GM19463 (cell line): ENCODE results near the gene NFE2L1.
"Not testable (repeated sequence)": the region's sequence is repeated elsewhere in the genome, so short reads cannot be mapped to it uniquely, and the experiment has no call there.

Experiments
- ATAC-seq: cut with Tn5 transposase; IDR thresholded peaks from one replicate; pipeline ENCODE4 v1.9.1; 2021; ENCODE audit warnings: mild to moderate bottlenecking, moderate library complexity; ENCODE audit not compliant: unreplicated experiment

NFE2L1 gene

DNA sequence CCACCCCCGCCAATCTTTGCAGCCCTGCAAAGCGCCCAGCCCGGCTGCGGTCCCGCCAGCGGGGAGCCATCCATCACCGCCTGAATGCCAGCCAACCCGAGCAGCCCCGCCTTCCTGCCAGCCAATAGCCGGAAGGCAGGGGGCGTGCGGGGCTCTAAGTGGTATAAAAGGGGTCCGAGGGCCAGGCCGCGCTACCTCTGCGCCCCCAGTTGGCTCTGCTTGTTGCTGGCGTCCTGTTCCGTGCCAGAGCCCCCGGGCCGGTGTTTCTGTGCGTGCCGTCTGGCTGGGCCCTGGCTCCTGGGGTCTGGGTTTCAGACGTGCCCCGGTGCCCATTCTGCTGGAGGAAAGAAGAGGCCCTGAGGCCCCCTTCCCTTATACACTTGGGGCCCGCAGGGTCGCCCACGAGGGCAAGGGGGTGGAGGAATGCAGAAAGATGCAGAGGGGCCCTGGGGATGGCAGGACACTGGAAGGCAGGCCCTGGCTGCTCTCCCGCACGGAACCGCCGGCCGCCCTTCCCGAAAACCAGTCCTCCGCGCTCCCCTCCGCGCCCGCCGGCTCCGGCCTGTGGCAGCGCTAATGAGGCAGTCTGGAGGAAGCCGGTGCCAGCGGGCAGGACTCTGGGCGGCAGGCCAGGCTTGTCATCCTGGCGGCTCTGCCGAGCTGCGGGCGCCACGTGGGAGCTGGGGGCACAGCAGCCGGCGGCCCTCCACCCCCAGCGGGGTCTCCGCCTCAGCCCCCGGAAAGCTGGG, 24.6 kb upstream of the NFE2L1 start:
- ATAC-seq, result no peak

GRCh38 chr17:48024149-48025039, 23.8 kb upstream of the NFE2L1 start:
- ATAC-seq, result no peak

DNA sequence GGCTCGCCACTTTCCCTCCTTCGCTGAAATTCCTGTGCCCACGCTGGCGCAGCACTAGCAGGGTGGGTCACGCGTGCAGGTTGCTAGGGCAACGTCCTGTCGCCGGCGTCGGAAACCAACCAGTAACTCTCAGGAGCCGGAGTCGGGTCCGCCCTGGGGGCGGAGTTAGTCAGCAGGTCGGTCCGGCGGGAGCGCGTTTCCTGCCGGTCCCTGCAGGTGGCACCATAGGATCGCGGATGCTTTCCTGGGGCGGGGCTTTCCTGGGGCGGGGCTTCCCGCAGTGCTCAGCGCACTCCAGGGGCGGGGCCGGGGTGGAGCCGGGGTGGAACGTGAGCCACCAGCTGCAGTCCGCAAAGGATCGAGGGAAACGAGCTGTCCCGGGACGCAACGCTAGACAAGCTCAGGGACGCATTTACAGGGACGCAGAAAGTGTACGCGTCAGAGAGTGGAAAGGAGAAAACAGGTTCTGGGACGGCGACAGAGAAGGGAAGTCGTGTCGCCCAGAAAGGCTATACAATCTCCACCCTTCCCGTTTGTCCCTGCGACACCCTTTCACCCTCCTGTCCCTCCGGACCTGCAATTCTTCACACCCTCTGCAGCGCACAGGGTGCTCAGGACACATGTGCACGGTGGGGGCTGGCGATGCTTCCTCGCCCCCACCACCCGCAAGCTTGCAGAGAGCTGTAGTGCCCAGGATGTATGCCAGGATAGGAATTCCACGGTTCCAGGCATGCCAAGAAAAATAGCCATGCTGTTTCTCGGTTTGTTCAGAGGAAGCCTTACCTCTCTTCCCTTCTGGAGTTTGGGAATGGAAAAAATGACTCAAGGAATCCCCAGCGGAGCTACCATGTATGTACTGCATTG, 22.9 kb upstream of the NFE2L1 start:
- ATAC-seq, result peak; percentile 82

- no peak for ATAC-seq
Observed at GRCh38 chr17:48025904-48026501, 22.2 kb upstream of the NFE2L1 start.

- ATAC-seq, result no peak
Observed at GRCh38 chr17:48026502-48027321, 21.4 kb upstream of the NFE2L1 start.

- no peak for ATAC-seq
Observed at GRCh38 chr17:48027322-48027981, 20.7 kb upstream of the NFE2L1 start.

DNA sequence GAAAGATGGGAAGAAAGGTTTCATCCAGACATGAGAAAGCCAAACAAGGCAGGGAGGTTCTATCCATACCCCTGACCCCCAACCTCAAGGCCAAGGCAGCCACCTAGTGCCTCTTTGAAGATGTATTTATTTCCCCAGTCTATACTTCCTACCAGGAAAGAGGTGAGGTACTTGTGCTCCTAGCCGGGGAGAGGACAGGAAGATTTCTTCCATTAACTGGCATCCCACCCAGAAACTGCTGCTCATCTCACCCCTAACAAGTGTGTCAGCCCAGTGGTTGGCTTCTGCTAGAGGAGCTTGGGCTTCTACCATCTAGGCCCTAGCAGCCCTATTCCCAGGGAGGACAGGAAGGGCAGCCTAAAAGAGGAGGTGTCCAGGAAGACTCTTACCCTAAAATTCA, 19.4 kb upstream of the NFE2L1 start:
- ATAC-seq, result no peak

DNA sequence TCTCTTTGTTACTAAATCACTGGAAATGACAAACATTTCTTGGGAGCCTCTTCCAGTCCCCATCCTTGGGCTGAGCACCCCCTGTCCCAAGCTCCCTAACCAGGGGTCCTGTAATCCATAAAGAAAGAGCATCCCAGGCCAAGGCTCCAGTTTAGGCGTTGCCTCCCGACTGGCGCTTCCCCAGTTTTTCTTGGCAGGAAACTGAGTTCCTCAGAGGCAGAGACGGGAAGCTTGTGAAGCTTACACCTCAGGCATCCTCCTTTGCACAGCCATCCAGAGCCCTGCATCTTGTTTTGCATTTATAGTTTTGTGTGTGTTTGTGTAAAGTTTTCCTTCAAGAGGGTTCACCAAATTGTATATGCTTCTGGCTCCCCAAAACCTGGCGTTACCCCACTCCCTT, 17.6 kb upstream of the NFE2L1 start:
- ATAC-seq, result no peak

DNA sequence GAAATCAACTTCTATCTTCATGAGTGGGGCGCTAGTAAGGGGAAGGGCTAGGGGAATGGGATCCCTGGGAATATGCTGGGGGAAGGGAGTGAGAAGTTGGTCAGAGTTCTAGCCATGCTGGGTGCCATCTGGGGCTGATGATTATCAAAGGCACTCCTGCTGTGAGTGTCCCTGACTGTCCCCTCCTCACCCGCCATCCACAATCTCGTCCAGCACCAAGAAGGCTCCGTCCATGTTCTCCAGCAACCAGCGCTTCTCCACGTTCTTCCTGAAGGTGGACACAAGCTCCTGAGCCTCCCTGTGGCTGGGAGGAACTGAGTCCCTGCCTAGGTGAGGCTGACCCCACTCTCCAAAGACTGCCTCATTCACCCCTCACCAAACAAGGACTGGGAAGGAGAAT, 16.2 kb upstream of the NFE2L1 start:
- no peak for ATAC-seq

DNA sequence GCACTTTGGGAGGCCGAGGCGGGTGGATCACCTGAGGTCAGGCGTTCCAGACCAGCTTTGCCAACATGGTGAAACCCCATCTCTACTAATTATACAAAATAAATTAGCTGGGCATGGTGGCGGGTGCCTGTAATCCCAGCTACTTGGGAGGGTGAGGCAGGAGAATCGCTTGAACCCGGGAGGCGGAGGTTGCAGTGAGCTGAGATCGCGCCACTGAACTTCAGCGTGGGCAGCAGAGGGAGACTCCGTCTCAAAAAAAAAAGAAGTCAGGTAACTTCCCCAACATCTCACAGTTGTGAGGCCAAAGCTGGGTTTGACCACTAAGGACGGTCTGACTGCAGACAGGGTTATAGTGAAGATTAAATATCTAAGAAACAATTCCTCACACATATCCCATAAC, 13.4 kb upstream of the NFE2L1 start:
- not testable (repeated sequence) for ATAC-seq

DNA sequence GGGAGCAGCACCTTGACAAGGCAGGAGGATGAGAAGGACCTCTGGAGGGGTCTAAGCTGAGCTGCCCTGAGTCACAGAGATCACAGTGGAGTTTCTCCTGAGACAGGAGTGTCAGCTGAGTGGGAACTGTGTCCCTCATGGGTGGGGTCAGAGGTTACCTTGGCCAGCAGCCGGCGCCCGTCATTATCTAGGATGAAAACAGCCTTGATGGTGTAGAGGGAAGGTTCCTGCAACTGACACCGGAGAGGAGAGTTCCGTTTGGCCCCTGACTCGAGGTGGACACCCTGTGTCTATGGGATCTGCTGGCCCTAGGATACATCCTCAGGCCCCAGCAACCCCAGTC, 11.5 kb upstream of the NFE2L1 start:
- no peak for ATAC-seq

DNA sequence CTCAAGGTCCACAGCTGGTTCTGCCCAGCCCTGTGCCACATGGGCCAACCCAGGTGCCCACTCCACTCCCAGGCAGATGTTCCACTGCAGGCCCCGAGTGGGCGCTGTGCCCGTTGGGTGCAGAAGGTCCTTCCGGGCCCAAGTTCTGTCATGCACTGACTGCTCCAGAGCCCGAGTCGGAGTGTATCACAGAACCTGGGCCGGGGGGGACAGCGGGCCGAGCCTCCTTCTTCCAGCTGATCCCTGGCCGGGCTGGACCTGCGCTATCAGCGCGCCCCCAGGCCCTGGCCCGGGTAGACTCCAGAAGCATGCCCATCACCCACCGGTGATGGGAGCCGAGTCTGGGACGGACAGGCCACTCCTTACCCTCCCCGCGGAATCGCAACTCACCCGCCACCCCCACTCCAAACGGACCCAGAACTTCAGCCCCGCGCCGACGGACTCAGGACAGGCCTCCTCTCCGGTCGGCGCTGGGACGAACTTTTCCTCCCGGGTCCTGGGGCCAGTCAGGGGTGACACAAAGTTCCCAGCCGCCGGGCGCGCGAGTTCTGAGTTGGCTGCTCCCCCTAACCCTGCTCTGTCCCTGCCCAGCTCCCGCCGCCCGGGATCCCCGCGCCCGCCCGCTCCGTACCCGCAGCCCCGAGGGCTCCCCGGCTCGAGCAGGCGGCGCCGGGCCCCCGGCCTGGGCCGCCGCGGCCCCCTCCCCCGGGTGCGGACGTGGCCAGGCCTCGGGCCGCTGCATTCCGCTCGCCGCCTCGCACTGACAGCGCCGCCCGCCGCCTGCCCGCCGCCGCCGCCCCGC, 10.9 kb upstream of the NFE2L1 start, which contains the start of gene COPZ2:
Gene COPZ2, minus strand, starts transcription at position 762 of the 802 bp plus-strand sequence. Its CDS starts 20 bp downstream, at position 742.
- ATAC-seq, result peak; percentile 60

- ATAC-seq, result no peak
Observed at GRCh38 chr17:48037838-48038323, 10.3 kb upstream of the NFE2L1 start.

DNA sequence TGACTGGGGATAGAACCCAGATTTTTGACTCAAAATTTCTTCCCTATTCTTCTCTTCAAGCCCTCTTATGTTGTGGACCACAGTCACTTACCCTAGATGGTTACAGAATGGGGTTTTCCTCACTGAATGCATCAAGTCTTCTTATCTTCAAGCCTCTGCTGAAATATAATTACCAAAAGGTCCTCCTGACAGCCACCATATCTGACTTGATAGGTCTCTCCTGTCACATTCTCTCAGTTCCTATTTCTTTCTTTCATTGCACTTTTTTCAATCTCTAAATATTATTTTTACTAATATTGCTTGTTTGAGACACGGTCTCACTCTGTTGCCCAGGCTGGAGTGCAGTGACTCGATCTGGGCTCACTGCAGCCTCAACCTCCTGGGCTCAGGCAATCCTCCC, 9.5 kb upstream of the NFE2L1 start:
- ATAC-seq, result no peak

DNA sequence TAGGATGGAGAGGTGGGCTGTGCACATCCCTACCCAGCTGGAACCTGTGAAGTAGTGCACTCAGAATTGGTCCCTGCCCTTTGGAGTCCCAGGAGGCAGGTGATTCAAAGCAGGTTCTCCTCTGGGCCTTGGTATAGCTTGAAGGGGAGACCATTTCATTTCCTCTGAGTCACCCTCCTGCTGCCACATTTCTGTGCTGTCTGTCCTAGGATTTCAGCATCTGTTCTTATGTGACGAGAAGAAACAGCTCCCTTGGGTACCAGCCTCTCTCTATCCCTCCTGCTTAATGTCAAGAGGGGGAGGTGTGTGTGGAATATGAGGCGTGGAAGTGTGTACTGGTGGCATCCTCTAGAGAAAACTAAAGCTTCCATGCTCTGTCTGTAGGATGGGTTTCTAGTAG, 5.0 kb upstream of the NFE2L1 start:
- ATAC-seq, result no peak

GRCh38 chr17:48044851-48045250, 3.3 kb upstream of the NFE2L1 start:
- ATAC-seq, result no peak

- no peak for ATAC-seq
Observed at GRCh38 chr17:48045316-48046001, 2.7 kb upstream of the NFE2L1 start.

DNA sequence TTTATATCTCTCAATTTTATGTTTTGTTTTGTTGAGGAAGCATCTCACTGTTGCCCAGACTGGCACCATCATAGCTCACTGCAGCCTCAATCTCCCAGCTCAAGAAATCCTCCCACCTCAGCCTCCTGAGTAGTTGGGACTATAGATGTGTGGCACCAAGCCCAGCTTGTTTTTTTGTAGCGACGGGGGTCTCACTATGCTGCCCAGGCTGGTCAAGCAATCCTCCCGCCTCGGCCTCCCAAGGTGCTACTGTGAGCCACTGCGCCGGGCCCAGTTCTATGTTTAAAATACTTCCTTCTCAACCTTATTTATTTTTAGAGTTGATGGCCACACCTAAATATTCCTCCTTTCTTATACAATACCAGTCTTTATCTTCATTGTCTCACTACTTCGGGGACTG, 1.9 kb upstream of the NFE2L1 start:
- ATAC-seq, result no peak
